Endometrium (tissue), 2 donors: Measurements from ENCODE around the gene TBC1D17.
"Not testable (repeated sequence)": the region's sequence is repeated elsewhere in the genome, so short reads cannot be mapped to it uniquely, and the experiment has no call there.

Experiments
- FAIRE-seq: peaks from 2 replicates; lab custom pipeline; 2012; peaks lifted over from hg19 to GRCh38; lab: Jason Lieb, UNC
- donor health status: control.
- donor health status: control.

TBC1D17 gene

GRCh38 chr19:49921871-49922795 is 44.6 kb downstream of the TBC1D17 start:
- no peak for FAIRE-seq

DNA sequence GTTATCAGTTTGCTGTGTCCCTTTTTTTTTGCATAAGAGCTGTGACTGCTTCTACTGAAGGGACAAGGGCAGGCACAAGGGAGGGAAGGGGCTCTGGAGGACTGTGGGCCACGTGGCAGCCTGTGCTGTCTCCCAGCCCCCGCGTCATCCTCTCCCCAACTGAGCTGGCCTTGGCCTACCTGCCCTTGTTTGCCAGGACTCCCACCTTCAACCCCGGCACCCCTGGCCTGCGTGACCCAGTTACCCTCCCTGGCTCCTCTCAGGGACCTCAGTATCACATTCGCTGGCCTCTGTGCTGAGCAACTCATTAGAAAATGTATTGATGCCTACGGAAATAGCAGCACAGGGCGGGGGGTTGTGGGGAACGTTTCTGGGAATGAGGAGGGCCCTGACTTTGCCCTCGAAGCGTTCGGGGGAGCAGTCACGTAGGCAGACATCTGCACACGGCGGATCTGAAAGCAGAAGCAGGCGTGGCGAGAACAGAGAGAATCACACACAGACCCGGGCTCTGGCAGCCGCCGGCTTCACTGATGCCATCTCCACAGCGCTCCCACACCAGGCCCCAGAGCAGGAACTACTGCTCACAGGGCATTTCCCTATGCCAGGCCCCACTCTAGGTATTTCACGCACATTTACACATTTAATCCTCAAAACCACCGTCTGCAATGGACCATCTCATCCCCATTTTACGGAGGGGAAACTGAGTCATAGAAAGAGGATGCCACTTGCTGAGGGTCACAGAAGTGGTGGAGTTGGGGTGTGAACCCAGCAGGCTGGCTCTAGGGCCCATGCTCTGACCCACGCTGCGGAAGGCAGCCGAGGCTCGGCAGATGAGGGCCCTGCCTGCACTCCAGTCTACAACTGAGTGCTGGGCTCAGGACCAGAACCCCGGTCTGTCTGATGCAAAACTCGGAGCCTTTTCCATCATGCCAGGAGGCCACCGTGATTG is 45.8 kb downstream of the TBC1D17 start:
- FAIRE-seq = no peak

- no peak for FAIRE-seq
These were observed 46.7 kb downstream of the TBC1D17 start for GRCh38 chr19:49924004-49924880.

DNA sequence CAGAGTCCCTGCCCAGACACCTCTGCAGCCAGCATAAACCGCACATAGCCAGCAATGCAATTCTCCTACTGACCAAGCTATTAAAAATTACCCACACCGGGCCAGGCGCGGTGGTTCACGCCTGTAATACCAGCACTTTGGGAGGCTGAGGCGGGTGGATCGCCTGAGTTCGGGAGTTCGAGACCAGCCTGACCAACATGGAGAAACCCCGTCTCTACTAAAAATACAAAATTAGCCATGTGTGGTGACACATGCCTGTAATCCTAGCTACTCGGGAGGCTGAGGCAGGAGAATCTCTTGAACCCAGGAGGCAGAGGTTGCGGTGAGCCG is 47.3 kb downstream of the TBC1D17 start:
- FAIRE-seq = not testable (repeated sequence)

GRCh38 chr19:49925486-49925885 is 48.0 kb downstream of the TBC1D17 start:
- FAIRE-seq = no peak

- FAIRE-seq = no peak
These were observed 49.0 kb downstream of the TBC1D17 start for GRCh38 chr19:49926515-49926914.

DNA sequence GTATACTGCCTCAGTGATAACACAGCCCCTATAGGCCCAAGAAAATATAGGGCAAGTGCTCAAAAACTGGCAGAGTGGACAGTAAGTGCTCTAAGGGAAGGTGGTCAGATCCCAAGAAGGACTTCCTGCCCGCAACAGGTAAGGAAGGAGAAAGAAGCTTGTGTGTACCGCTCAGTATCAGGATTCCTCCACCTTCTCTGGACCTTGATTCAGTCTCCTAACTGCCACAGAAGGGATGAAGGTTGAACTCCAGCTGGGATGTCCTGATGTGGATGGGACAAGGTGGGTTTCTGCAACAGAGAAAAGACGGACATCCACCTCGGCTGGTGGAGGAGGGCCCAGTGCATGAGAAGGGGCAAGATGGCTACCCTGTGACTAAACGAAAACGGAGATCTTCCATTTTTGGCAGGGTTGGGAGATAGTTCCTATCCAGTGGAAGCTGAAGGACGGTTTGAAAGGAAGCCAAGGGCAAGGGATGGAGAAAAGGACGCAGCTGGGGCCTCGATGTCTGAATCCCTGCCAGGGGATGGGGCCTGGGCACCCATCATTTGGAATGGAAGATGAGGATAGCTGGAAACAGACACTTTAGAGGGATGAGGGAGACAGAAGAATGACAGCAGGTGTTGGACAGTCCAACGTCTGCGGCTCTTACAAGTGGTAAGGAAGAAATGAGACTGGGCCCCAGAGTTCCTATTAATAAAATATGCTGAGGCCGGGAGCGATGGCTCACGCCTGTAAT is 50.2 kb downstream of the TBC1D17 start:
- FAIRE-seq = no peak

DNA sequence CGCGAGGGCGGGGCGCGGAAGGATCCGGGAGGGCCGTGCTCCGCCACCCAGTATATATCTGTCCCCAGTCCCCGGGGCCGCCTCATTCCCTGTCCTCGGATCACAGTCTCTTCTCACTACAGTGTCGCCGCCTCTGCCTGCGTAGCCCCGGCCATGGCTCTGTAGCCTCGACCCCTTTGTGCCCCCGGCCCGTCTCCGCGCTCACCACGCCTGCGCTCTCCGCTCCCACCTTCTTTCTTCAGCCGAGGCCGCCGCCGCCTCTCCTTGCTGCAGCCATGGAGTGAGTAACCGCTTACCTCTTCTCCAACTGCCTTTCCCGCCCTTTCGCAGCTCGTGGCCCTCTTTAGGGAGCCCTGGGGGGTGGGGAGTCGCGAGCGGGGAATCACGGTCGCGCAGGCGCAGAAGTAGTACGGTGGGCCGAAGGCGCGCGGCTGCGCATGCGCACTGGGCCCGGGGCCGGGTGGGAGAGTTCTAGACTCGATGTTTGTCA is 51.7 kb downstream of the TBC1D17 start, which contains the start of the genes ATF5 and NUP62:
Gene ATF5 (plus strand): TSS at position 85 of the 490 bp plus-strand sequence. CDS start 1,646 bp downstream, outside the sequence.
Gene NUP62 (minus strand): TSS at position 384 of the 490 bp plus-strand sequence. CDS start 19,697 bp downstream, outside the sequence.
- no peak for FAIRE-seq

DNA sequence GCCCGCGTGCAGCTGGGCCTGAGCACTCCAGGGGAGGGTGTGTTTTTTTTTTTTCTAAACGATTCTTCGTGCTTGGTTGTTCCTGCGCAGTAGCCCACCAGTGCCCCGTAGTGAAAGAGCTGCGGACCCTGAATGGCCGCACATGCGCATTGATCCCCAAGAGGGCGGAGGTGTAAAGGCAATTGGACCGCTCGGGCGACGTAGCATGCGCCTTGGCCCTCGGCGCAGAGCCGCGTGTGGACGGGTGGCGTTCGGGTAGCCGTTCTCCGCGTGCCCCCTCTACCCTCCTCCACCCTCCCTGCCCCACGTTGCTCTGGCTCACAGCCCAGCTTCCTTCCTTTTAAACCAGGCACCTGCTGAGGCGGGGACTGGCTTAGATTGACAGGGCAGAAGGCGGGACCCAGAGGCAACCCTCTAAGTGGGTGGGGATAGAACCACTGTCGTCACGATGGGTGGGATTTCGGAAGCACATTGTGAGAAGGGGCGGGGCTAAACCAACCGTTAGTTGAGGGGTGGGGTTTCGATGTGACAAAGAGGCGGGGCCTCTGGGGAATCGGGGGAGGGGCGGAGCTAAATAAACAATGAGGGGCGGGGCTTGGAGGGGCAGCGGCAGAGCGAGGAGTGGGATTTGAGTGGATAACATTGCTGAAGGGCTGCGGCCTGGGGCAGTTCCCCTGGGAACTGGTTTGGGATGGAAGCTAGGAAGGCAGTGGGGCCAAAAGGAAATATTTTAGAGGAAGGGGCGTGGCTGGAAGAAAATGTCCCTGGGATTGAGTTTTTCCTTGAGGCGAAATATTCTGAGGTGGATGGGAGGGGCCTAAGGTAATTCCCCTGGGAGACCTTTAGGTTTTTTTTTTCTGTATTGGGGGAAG is 52.3 kb downstream of the TBC1D17 start:
- FAIRE-seq = no peak

- no peak for FAIRE-seq
These were observed 53.0 kb downstream of the TBC1D17 start for GRCh38 chr19:49930483-49931011.

DNA sequence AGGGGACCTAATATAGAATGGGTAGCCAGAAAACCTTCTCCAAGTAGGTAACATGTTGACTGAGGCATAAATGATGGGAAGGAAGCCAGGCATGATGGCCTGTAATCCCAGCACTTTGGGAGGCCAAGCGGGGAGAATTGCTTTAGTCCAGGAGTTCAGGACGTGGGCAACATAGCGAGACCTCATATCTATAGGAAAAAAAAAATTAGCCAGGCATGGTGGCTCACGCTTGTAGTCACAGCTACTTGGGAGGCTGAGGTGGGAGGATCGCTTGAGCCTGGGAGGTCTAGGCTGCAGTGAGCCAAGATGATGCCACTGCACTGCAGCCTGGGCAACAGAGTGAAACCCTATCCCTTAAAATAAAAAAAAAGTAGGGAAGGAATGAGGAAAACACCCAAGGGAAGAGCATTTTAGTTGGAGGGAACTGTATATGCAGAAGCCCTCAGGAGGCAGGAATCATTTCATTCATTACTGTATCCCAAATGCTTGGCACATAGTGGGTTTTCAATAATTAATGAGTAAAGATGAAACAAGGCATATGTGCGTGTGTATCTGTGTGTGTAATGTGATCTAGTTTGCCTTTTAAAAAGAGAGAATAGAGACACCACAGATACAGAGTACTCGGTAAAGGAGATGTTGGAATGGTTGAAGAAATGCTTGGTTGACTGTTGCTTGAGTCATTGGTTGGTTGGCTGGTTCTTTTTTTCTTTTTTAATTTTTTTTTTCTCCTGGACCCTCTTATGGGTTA is 54.0 kb downstream of the TBC1D17 start:
- no peak for FAIRE-seq

GRCh38 chr19:49932041-49932451 is 54.5 kb downstream of the TBC1D17 start:
- FAIRE-seq = no peak

DNA sequence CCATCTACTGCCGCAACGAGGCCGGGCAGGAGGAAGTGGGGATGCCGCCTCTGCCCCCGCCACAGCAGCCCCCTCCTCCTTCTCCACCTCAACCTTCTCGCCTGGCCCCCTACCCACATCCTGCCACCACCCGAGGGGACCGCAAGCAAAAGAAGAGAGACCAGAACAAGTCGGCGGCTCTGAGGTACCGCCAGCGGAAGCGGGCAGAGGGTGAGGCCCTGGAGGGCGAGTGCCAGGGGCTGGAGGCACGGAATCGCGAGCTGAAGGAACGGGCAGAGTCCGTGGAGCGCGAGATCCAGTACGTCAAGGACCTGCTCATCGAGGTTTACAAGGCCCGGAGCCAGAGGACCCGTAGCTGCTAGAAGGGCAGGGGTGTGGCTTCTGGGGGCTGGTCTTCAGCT is 55.2 kb downstream of the TBC1D17 start:
- FAIRE-seq = no peak

DNA sequence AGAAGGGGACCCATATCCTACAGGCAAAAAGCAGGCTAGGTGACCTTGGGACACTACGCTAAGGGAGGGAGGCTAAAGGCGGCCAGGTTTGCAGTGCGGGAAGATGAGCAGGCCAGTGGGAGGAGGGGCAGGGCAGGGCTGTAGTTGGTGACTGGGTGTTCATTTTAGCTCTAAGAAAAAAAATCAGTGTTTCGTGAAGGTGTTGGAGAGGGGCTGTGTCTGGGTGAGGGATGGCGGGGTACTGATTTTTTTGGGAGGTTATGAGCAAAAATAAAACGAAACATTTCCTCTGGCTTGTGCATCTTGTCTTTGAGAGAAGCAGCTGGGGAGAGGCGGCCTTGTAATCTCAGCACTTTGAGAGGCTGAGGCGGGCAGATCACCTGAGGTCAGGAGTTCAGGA is 56.1 kb downstream of the TBC1D17 start:
- FAIRE-seq = no peak

DNA sequence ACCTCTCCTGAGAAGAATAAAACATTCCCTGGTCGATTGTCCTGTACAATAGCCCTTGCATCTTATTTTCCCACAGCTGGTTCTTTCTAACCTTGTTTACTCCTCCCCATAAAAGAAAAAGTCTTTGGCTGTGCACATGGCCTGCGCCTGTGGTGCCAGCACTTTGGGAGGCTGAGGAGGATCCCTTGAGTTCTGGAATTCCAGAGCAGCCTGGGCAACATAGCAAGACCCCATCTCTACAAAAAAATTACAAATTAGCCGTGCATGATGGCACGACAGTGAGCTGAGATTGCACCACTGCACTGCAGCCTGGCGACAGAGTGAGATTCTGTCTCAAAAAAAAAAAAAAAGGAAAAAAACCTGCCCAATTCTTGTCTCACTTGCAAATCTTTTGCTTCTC is 59.0 kb downstream of the TBC1D17 start:
- FAIRE-seq = no peak

GRCh38 chr19:49937750-49938381 is 60.4 kb downstream of the TBC1D17 start:
- FAIRE-seq = no peak
